ENCODE results near the gene MROH9.

- TF ChIP-seq CTCF (IDR thresholded peaks at IDR 0.05) = no peak
- no peak for TF ChIP-seq POLR2A (IDR thresholded peaks at IDR 0.05)
Observed at GRCh38 chr1:170929412-170929834, 5.9 kb upstream of the MROH9 start.
